T-helper 2 cell treated with Interferon-gamma antibody and Interleukin-4, amounts not matched to agents 5 μg/mL and 100 μg/mL, for 36 hours (primary cell): Measurements from ENCODE around the gene ZNF618.

Source experiments
- DNase-seq: peaks from one replicate; pipeline ENCODE4 v3.0.0; 2021; ENCODE audit warnings: low spot score
- H3K27ac Mint-ChIP-seq: one replicate; pipeline ENCODE4 v1.8.0; 2021; ENCODE audit warnings: mild to moderate bottlenecking, mixed read lengths
- H3K27me3 Mint-ChIP-seq: one replicate; pipeline ENCODE4 v1.8.0; 2021; ENCODE audit warnings: low read depth, mixed read lengths
- H3K36me3 Mint-ChIP-seq: one replicate; pipeline ENCODE4 v1.8.0; 2021; ENCODE audit warnings: low read depth, mixed read lengths
- H3K4me1 Mint-ChIP-seq: one replicate; pipeline ENCODE4 v1.8.0; 2021; ENCODE audit warnings: low read depth, mixed read lengths
- H3K4me3 Mint-ChIP-seq: one replicate; pipeline ENCODE4 v1.8.0; 2022; ENCODE audit warnings: mild to moderate bottlenecking, moderate library complexity, mixed read lengths
- H3K9me3 Mint-ChIP-seq: one replicate; pipeline ENCODE4 v1.8.0; 2021; ENCODE audit warnings: mixed read lengths

Gene ZNF618

DNA sequence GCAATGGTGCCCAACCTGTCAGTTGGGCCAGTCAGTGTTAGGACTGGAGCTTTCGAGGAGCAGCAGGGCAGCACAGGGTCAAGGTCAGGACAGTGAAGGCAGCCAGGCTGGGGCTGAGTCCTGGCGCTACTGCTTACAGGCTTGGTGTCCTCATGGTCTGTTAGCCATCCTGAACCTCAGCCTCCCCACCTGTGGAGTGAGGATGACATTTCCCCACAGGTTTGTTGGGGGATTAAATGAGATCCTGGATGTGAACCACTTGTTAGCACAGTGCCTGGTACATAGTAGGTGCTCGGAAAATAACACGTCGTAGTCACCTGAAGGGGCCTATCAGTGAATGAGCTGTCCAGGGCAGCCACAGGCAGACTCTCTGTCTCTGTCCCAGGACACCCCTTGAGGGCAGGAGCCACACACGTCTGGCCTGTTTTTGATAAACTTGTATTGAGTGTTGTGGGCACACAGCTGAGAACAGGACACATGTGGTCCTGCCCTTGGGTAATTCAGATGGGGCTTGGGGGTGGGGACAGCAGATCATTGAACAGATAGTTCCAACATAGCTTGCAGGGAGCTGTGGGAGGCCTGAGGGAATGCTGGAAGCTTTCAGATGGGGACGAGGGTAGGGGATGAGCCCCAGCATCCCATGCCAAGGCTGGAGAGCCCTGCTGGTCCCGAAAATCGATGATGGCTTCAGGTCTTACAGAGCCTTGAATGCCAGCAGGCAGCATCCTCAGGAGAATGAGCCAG, 132.7 kb downstream of the ZNF618 start:
- Mint-ChIP-seq H3K4me1 (no peaks in the 10 kb centered on the region), H3K4me3 (no peak overlapping the region), H3K27ac (no peak overlapping the region), H3K9me3 (no peaks in the 10 kb centered on the region), H3K27me3 (no peaks in the 10 kb centered on the region), H3K36me3 (no peaks in the 10 kb centered on the region)
- no peak for DNase-seq

DNA sequence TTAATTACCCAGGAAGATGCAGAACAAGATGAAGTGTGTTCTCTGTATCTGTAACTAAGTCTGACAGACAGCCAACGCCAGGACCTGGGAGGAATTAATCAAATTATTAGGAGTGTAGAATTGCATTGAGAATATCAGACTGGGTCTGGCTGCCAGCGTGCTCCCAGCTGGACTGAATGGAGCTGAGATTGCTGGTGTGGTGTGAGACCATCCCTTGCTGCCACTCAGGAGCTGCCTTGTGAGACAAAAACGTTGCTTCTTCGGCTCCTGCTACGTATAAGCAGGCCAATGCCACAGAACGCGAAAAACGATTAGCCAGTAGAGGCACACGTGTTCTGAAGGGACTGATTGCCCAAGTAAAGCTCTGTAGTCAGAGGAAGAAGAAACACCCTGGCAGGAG, 135.2 kb downstream of the ZNF618 start:
- H3K4me3 Mint-ChIP-seq = no peak overlapping the region
- H3K9me3 Mint-ChIP-seq = no peaks in the 10 kb centered on the region
- no peaks in the 10 kb centered on the region for H3K36me3 Mint-ChIP-seq
- no peak overlapping the region for H3K27ac Mint-ChIP-seq
- H3K4me1 Mint-ChIP-seq = no peaks in the 10 kb centered on the region
- H3K27me3 Mint-ChIP-seq = peaks cover 3% of the 10 kb centered on the region
- DNase-seq = no peak

DNA sequence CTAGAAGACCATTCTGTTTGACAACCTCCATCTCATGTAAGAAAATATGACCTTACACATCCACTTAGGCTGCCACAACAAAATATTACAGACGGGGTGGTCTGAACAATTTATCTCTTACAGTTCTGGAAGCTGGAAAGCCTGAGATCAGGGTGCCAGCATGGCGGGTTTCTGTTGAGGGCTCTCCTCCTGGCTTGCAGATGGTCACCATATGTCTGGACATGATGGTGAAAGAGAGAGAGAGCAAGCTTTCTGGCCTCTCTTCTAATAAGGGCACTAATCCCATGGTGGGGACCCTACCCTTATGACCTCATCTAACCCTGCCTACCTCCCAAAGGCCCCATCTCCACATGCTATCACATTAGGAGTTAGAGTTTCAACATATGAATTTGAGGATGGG, 136.0 kb downstream of the ZNF618 start:
- H3K27ac Mint-ChIP-seq = no peak overlapping the region
- H3K4me3 Mint-ChIP-seq = no peak overlapping the region
- no peaks in the 10 kb centered on the region for H3K36me3 Mint-ChIP-seq
- H3K4me1 Mint-ChIP-seq = no peaks in the 10 kb centered on the region
- DNase-seq = no peak
- H3K27me3 Mint-ChIP-seq = peaks cover 3% of the 10 kb centered on the region
- H3K9me3 Mint-ChIP-seq = no peaks in the 10 kb centered on the region

DNA sequence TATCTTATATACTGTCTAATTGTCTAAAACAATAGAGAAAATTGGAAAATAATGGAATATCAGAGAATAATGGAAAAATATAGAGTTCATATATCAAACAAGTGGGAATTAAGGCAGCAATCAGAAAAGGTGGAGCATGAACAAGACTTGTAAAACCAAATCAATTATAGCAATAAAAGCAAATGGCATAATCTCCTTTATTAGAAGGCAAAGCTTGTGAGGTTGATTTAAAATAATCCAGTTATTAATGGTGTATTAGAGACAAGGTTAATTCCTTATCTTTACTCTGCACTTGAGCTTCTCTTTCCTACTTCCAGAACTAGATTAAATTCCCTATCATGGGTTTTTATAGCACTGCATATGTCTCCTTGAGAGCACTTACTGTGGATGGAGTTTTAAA, 137.9 kb downstream of the ZNF618 start:
- DNase-seq = no peak
- Mint-ChIP-seq H3K36me3 (no peaks in the 10 kb centered on the region), H3K27ac (no peak overlapping the region), H3K4me1 (no peaks in the 10 kb centered on the region), H3K9me3 (no peaks in the 10 kb centered on the region), H3K4me3 (no peak overlapping the region), H3K27me3 (peaks cover 3% of the 10 kb centered on the region)

DNA sequence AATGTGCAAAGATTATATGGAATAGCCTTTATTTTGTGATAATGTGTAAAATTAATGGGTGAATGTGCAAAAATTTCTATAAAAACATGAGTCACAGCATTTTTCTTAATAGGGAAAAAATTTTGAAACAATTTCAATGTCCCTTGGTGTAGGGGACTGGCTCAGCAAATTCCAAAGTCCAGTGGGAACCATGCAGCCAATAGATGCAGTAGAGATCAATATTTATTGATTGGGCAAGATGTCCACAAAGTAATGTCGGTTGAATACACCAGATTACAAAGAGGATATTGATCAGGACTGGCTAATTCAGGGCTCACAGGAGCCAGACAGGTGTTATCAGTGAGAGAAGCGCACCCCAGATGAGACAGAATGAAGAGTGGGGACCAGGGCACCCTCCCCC, 139.5 kb downstream of the ZNF618 start:
- H3K27ac Mint-ChIP-seq = no peak overlapping the region
- H3K4me3 Mint-ChIP-seq = no peak overlapping the region
- H3K9me3 Mint-ChIP-seq = no peaks in the 10 kb centered on the region
- no peaks in the 10 kb centered on the region for H3K4me1 Mint-ChIP-seq
- H3K36me3 Mint-ChIP-seq = no peaks in the 10 kb centered on the region
- no peak for DNase-seq
- peaks cover 3% of the 10 kb centered on the region for H3K27me3 Mint-ChIP-seq

DNA sequence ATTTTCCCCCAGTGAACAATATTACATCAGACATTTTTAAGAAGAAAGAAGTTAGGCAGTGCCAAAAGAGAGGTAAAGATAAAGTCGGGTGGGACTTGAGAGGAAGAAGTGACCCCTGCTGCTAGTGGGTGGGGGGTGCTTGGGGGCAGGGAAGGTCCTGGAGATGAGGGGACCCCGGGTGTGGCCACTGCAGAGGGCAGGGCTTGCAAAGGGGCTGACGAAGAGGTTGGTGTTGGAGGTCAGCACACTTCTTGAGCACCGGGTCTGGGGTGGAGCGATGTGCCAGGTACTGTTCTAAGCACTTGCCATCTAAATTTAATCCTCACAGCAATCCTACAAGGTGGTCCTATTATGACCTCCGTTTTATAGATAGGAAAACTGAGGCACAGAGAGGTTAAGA, 140.0 kb downstream of the ZNF618 start:
- Mint-ChIP-seq H3K9me3 (no peaks in the 10 kb centered on the region), H3K4me3 (no peak overlapping the region), H3K4me1 (no peaks in the 10 kb centered on the region), H3K27me3 (peaks cover 3% of the 10 kb centered on the region), H3K27ac (no peak overlapping the region), H3K36me3 (no peaks in the 10 kb centered on the region)
- no peak for DNase-seq

DNA sequence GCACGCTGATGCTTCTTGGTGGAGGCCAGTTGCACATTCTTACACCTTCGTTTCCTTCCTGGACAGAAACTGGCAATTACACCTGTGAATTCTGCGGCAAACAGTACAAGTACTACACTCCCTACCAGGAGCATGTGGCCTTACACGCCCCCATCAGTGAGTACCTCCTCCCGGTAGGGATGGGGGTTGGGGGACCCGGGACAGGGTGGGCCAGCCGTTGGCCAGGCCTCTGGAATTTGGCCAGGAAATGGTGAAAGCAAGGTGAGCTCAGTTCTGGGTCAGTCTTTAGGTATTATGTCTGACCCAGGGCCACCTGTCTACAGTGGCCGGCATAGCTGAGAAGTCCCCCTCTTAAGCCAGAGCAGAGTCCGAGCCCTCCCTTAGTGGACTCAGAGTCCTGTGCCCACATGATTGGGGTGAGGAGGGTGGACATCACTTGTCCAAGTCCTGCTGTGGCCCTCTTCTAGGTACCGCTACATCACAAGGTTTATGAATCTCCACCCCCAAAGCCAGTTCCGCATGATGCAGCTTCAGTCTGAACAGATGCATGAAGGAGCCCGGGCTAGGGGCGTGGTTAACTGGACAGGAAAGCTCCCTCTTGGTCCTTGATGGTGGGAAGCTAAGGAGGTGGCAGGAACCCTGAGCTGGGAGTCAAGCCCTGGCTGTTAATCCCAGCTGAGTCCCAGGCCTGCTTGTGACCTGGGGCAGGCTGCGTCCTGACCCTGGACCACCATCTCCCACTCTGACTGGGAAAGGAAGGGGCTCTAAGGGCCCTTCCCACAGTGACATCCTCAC, 140.7 kb downstream of the ZNF618 start:
- no peak for DNase-seq
- H3K36me3 Mint-ChIP-seq = no peaks in the 10 kb centered on the region
- H3K27ac Mint-ChIP-seq = no peak overlapping the region
- H3K27me3 Mint-ChIP-seq = peaks cover 3% of the 10 kb centered on the region
- no peaks in the 10 kb centered on the region for H3K4me1 Mint-ChIP-seq
- H3K9me3 Mint-ChIP-seq = no peaks in the 10 kb centered on the region
- H3K4me3 Mint-ChIP-seq = no peak overlapping the region

DNA sequence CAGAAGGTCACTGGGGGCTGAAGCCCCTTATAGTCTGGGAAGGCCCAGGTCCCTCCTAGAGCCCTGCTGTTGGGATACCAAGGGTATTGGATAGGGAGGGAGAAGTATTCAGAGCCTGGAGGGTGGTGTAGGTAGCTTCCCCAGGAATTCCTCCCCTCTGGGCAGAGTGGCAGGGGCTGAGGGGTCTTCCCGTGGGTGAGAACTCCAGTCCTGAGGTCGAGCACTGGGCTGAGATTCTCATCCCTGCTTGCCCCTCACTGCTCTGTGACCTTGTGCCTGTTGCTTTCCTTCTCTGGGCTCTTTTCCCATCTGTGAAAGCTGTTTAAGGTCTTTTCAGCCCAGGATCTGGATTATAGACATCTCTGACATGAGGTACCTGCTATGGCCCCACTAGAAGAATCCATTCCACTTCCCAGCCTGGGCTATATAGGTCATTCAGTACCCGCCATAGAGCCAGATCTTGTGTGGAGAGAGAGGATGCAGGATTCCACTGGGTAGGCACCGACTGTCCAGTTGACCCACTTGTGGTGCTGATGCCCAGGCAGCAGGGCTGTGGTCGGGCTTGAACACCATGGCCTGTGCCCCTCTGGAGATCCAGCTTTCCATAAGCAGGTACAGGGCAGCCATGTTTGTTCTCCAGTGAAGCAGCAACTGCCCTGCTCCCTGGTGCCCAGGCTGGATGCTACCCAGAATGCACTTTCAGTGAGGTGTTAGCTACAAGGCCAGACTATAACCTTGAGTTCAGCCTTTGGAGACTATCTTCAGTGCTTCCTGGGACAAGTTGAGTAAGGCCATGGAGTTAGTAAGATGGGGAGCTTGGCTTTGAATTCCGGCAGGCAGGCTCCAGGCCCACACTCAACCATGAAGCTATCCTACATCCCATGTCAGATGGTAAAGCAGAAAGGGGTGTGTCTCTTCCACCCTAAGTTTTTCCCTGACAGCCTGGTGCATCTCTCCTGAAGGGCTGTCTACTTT, 141.9 kb downstream of the ZNF618 start:
- Mint-ChIP-seq H3K36me3 (no peaks in the 10 kb centered on the region), H3K4me3 (no peak overlapping the region), H3K9me3 (peaks cover 7% of the 10 kb centered on the region), H3K27me3 (peaks cover 3% of the 10 kb centered on the region), H3K4me1 (no peaks in the 10 kb centered on the region), H3K27ac (no peak overlapping the region)
- DNase-seq = no peak

DNA sequence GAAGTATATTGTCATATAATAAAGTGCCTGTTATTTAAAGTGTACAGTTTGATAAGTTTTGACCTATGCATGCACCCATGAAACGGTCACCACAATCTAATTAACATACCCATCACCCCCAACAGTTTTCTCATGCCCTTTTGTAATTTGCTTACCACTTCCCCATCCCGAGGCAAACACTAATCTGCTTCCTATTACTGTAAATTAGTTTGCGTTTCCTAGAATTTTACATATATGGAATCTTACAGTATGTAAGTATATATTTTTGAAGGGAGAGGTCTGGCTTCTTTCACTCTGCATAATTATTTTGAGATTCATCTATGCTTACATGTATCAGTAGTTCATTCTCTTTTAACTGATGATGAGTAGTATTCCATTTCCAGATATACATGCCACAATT, 145.5 kb downstream of the ZNF618 start:
- Mint-ChIP-seq H3K4me1 (no peaks in the 10 kb centered on the region), H3K4me3 (no peak overlapping the region), H3K9me3 (peaks cover 27% of the 10 kb centered on the region), H3K27ac (no peak overlapping the region), H3K27me3 (peaks cover 3% of the 10 kb centered on the region), H3K36me3 (peaks cover 2% of the 10 kb centered on the region)
- no peak for DNase-seq

DNA sequence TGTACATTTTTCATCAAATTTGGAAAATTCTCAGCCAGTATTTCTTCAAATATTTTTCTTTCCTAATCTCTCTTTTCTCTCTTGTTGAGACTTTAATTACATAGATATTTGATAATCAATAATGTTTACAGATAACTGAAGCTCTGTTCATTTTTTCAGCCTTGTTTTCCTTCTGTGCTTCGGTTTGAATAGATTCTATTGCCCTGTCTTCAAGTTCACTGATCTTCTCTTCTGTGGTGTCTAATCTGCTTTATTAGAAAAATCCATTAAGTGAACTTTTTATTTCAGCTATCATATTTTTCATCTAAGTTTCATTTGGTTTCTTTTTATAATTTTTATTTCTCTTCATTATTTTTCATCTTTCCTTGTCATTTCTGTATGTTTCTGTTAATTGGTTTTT, 147.9 kb downstream of the ZNF618 start:
- Mint-ChIP-seq H3K4me1 (no peaks in the 10 kb centered on the region), H3K27ac (no peak overlapping the region), H3K36me3 (peaks cover 2% of the 10 kb centered on the region), H3K9me3 (peaks cover 27% of the 10 kb centered on the region), H3K27me3 (peaks cover 3% of the 10 kb centered on the region), H3K4me3 (no peak overlapping the region)
- no peak for DNase-seq

DNA sequence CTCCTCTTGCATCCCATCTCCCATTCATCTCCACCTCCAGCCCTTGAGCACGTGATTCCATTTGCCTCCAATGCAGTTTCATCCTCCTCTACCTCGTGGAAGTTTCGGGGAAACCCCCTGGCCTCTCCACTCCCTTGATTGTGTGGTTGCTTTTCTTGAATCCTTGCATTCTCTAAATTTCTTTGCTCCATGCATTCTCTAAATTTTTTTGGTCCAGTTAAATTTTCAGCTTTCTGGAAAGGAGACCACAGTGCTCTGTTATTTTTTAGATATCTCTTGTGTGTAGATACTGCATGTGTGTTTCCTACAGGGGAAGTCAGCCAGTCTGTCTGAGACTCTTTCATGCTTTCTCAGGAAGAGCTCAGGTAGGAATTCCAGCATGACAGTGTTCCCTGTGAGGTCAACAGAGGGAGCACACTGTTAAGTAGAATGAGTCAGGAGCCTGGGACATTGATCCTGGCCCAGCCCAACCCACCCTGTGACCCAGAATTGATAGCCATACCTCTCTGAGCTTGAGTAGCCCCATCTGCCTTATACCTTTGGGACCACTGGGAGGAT, 149.2 kb downstream of the ZNF618 start:
- peaks cover 3% of the 10 kb centered on the region for H3K27me3 Mint-ChIP-seq
- H3K9me3 Mint-ChIP-seq = peaks cover 27% of the 10 kb centered on the region
- H3K27ac Mint-ChIP-seq = no peak overlapping the region
- H3K36me3 Mint-ChIP-seq = peaks cover 2% of the 10 kb centered on the region
- no peak for DNase-seq
- H3K4me3 Mint-ChIP-seq = no peak overlapping the region
- H3K4me1 Mint-ChIP-seq = no peaks in the 10 kb centered on the region

DNA sequence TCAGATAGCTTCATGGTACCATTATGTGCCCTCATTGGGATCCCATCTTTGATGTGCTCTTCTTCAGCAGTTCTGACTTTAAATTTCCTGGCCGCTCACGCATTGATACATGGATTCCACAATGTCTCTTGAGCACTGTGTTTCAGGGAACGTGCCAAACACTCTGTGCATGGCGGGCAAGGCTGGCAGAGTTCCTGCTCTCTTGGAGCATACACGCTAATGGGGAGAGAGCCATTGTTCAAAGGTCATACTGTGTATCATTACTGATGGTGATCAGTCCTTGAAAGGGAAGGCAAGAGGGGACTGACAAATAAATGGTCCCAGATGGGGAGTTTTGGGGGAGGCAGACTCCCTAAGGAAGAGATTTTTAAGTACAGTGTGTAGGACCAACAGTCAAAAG, 149.7 kb downstream of the ZNF618 start:
- H3K36me3 Mint-ChIP-seq = peaks cover 2% of the 10 kb centered on the region
- no peak overlapping the region for H3K27ac Mint-ChIP-seq
- no peak overlapping the region for H3K4me3 Mint-ChIP-seq
- no peak for DNase-seq
- H3K9me3 Mint-ChIP-seq = peaks cover 27% of the 10 kb centered on the region
- H3K4me1 Mint-ChIP-seq = no peaks in the 10 kb centered on the region
- H3K27me3 Mint-ChIP-seq = peaks cover 3% of the 10 kb centered on the region

DNA sequence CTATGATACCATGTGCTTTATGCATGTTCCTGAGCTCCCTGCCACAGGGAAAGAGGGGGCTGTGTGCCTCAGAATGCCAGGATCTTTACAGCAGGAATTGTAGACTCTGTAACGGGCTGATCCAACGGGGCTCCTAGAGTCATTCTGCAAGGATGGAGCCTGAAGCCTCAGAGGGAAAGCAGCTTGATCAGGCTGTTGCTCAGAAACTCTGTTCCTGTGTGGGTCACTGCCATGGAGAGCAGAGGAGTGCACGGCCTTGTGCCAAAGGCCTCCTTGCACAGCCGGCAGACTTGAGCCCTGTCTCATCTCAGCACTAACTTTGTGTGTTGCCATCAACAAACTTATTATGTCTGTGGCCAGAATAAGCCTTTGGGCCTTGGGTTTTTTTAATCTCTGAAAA, 150.2 kb downstream of the ZNF618 start:
- Mint-ChIP-seq H3K4me1 (no peaks in the 10 kb centered on the region), H3K36me3 (peaks cover 2% of the 10 kb centered on the region), H3K4me3 (no peak overlapping the region), H3K9me3 (peaks cover 27% of the 10 kb centered on the region), H3K27me3 (peaks cover 3% of the 10 kb centered on the region), H3K27ac (no peak overlapping the region)
- DNase-seq = no peak
